IPS DF 4.7 (cell line): ENCODE data around the gene KIAA0930.
"Not testable (repeated sequence)": the region's sequence is repeated elsewhere in the genome, so short reads cannot be mapped to it uniquely, and the experiment has no call there.

Source experiments
- DNase-seq: peaks from one replicate; pipeline ENCODE4 v3.0.0-alpha.2; 2013; ENCODE audit warnings: low spot score; ENCODE audit errors: extremely low read depth

Gene KIAA0930

GRCh38 chr22:45202333-45203149 lies 38.2 kb downstream of the KIAA0930 start:
- no peak for DNase-seq

DNA sequence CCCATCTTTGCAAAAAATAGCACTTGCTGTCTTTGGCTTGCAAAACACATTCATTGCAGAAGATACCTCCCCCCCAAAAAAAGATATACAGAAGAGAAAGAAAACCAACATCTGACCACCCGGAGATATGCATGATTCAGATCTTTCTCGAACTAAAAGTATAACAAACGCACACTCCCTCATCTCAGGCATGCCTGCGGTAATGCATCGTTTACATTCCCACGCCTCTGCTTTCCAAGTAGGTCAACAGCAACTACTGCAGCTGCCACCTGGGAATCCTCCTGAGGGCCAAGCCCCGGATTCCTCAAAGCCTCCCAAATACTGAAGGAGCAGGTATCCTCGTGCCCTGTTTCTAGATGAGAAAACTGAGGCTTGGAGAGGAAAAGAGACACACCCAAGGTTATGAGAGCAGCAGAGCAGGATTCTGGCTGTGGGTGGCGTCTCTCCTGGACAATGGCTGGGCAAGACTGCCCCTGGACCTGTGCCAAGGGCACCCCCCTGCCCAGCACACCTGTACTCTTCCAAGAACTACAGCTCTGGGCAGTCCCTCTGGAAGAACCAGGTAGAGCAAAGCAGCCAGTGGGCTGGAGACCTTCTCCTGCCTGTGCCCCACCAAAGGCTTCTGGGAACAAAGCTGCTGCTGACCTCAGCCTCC lies 38.9 kb downstream of the KIAA0930 start:
- no peak for DNase-seq

DNA sequence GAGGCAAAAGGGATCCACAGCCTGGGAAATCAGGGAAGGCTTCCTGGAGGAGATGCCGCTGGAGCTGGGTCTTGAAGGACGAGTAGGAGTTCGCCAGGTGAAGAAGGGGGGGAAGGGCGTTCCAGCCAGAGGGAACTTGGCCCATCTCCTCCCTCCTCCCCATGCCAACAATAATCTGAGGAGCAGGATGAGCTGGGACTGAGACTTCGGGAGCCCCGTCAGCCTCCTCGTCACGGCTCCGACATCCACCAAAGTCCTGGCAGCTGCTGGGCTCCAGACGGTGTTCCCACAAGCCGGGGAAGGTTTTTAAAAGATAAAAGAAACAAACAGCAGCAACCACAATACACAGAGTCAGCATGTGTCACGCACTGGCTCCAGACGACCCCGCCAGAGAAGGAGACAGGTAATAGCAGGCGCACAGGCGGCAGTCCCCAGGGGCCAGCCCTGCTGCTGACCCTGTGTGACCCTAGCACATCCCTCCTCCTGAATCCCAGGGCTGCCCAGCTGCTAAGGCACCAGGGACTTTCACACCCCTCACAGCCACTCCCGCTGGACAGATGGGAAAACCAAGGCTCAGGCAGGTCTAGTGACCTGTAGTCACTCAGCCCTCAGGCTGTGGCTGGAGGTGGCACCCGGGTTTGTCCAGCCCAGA lies 39.7 kb downstream of the KIAA0930 start:
- DNase-seq = no peak

DNA sequence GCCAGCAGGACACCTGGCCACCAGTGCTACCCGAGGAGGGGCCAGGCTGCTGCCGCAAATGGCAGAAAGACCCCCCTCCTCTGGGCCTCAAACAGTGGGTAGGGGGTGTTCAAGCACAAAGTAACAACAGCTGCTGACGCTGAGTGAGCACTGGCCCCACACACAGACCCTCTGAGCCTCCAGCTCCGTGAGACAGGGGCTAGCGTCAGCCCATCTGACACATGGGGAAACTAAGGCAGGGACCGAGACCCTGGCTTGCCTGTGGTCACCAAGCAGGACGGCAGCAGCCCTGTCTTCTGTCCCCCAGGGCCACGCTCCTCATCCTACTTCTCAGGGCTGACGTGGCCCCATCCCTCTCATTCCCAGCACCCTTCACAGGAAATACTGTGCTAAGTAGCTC lies 40.5 kb downstream of the KIAA0930 start:
- DNase-seq = no peak

DNA sequence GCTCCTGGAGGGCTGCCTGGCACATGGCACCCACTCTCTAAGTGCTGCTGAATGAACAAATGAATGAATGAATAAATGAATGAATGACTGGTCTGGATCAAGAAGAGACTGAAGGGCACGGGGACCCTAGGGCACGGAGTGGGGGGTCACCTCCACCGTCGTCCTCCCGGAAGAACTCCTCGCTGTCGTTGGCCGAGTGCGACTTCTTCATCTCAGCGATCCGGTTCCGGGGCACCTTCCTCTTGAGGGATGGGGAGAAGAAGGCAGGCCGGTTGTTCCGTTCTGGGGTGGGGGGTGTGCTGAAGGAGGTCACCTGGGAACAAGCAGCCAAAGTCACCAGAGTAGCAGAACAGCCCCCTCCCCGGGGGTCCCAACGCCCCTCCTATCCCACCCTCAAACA lies 41.0 kb downstream of the KIAA0930 start:
- no peak for DNase-seq

GRCh38 chr22:45198463-45198795 lies 42.3 kb downstream of the KIAA0930 start:
- DNase-seq = no peak

DNA sequence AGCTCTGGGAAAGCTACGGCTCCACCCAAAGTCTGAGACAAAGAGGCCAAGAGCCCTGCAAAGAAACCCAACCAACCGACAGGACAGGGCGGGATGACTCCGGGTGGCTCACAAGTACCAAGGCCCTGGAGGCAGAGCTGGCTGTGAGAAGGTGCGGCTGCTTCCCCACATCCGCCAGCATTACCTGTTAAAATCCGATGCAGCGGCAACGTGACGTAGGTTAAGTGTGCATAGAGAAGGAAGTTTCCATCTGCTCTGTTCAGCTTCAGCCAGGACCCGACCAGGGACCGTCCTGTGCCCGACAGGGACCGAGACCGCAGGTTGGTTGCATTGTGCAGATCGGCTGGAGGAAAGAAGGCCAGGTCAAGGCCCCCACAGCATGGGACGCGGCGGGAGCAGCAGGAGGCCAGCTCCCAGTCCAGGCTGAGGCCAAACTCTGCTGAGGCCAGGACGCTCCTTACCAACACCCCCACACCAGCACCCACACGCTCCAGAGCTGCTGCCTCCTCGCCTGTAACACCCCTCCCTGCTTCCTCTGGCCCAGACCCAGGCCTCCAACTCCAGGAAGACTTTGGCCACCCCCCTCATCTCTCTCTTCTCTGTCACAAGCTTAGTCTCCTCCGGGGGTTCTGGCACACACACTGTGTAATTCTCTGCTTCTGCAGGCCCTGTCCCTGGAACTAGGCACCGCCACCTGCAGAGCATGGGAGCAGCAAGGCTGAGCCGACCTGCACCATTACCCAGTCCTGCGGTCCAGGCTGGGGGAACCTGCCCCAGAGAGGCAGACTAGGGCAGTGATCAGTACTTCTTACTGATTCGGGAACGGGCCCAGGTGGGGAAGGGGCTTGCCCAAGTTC lies 42.9 kb downstream of the KIAA0930 start:
- no peak for DNase-seq

DNA sequence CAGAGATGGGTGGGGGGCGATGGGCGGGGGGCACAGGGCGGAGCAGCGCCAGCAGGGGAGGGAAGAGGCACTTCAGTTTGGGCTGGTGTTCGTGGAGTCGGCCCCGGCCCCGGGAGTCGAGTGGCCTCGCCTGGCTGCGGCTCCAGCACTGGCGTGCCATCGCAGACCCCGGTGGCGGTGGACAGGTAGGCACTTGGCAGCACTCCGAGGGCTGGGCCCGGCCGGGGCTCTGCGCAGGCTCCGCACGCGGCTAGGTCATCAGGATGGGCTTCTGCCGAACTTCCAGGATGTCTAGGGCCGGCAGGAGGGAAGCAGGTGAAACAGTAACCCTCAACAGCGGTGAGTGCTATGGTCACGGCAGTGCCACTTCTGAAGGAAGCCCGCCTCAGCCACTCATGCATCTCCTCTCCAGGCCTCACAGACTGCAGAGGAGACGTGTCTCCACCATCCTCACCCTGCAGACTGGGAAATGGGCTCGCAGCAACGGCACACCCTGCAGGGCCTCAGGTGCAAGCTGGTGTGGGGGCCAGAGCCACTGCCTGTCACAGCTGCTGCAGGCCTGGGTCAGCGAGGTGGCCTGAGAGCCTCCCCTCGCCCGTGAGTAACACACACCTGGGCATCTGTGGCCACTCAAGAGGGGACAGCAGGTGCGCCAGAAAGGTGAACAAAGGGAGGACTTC lies 43.6 kb downstream of the KIAA0930 start:
- DNase-seq = no peak

DNA sequence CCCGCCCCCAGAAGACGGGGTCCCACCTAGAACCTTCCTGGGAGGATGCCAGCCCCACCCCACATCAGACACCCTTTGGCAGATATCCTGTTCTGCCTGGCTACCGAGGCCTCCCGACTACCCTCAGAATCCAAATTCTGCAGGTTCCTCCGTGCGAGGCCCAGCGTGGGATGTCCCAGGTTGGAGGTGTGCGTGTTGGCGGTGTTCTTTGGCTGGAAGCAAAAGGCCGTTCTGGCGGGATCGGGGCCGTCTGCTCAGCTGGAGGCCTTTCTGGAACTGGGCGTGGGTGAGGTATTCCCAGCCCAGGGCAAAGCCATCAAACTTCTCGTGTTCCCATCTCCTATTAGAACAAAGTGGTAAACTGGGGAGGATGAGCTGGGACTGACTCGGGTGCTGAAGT lies 44.4 kb downstream of the KIAA0930 start:
- no peak for DNase-seq

- no peak for DNase-seq
These were observed 45.1 kb downstream of the KIAA0930 start for GRCh38 chr22:45195616-45196015.

DNA sequence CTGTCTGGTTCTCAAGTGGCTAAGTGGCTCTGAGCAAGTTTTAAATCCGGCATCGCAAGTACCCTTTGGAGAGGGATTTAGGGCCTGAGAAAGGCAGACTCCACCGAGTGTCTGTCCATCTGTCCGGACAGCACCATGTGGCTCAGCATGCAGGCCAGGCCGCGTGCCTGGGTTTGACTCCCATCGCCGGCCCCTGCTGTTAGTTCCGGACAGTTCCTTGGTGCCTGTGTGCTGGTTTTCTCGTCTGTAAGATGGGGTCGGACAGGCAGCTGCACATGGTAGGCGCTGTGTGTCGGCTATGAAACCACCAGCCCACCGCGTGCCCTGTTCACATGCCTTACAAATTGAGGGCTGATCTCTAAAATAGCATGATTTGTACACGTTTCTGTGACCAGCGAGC lies 46.0 kb downstream of the KIAA0930 start:
- DNase-seq = no peak

DNA sequence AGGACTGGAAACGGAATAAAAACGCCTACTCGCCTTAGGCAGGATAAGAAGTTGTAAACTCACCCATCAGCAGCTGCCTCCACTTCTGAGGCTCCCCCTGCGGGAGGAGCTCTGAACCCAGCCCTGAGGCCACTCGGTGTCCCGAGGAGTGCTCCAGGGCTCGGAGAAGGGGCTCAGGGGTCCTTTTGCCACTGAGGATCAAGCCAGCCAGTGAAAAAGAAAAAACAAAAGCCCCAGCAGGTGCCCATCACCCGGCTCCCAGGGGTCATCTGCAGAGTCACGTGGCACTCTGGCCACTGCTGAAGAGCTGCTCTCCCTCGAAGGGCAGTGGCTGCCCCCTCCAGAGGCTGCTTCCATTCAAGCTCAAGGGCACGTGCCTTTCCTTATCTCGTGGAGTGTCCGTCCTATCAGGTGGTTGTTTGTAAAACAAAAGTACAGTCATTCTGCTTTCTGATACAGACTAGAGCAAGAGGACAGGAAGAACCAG lies 48.0 kb downstream of the KIAA0930 start:
- no peak for DNase-seq

GRCh38 chr22:45191746-45192145 lies 48.9 kb downstream of the KIAA0930 start:
- DNase-seq = not testable (repeated sequence)

DNA sequence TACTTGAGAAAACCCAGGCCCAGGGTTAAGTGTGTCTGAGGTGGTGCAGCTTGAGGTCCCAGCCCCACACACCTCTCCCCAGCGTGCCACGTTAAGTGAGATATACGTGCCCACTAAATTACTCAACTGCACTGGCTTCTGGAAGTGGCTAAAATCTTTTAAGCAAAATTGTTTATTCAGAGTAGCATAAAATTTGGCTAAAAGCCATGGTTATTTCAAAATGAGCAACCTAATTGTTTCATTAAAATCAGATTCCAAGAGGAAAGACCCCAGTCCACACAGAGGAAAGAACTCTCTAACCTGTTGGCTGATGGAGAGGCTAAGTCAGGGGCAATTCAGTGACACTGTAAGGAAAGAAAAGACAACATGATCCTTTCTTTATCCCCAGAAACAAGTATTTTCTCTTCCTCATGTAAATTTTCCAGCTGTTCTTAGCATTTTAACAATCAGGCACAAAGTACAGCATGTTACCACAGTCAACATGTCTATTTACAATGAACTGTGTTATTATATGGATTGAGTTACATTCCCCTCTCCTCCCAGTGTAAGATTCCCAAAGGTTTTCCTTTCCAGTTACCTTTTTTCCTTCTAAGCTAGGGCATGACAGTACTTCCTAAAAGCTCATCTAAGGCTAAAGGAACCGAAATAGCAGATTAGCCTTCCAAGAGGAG lies 50.4 kb downstream of the KIAA0930 start:
- DNase-seq = no peak

GRCh38 chr22:45188779-45189178 lies 51.9 kb downstream of the KIAA0930 start:
- no peak for DNase-seq

DNA sequence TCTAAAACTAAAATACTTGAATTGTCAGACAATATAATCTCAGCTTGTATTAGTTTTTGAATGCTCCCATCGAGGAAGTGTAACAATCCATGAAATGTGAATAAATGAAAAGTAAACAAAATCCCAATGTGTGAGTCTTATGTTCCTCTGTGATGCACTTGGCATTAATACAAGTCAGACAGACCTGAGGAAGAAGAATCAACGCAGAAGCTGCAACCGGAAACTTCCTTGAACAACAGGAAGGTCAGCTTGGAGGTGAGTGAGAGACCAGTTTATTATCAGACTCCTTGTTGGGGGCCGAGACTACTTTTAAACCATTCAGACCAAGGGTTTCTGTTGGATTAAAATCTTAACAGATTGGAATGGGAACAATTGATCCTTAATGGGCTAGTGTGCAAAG lies 52.8 kb downstream of the KIAA0930 start:
- DNase-seq = no peak

DNA sequence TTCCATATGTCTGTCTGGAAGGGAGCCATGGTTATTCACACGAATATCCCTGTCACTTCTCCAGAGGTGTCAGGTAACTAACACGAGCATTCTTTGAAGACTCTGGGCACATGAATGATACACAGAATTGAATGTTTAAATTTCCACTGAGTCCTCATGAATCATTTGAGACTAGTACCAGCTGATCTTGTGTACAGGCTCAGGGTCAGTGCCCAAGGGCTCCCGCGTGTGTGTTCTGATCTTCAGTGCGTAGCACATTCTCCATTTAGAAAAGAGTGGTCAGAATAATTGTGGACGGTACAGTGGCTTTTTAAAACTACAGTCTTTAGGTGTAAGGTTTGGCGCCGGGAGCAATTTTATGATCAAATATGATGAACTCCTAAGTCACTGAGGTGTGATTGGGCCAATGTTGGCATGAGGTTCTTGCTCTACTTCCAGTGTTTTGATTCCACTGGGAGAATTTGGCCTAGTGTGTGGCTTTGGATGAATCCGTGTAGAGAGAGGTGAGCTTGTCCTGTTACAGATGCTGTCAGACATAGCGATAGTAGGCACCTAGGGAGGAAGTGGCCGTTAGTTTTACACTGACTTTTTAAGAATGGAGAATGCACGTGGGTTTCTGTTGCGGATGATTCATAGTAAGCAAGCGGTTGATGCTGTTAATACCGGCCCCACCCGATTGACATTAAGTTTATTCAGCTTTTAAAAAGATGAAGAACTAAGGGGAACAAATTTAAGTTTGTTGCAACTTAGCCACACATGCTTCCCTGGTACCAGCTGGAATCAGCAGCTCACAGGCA lies 54.8 kb downstream of the KIAA0930 start:
- DNase-seq = no peak

- no peak for DNase-seq
These were observed 56.7 kb downstream of the KIAA0930 start for GRCh38 chr22:45183974-45184373.

GRCh38 chr22:45181766-45182165 lies 58.9 kb downstream of the KIAA0930 start:
- DNase-seq = no peak

DNA sequence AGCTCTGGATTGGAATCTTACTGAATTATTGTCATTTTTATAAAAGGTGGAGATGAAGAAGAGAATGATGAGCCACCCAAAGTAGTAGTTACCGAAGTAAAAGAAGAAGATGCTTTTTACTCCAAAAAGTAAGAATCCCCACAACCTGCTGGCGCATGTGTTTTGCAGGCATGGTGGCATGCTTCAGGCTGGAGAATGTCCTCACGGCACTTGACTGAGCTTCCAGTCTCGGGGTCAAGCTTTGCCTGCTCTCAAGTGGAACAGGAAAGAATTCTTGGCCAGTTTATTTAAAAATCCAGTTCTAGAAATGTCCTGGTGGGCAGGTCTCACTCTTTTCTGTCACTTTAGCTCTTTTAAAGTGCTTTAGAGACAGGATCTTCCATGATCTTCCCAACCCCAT lies 59.5 kb downstream of the KIAA0930 start:
- DNase-seq = no peak
